Lower leg skin (tissue), 4 donors: ENCODE measurements around the gene KRT76. TPM values are rescaled to one million over a fixed set of nuclear protein-coding genes. Genes with fewer than 3 reads are reported as not detected.

Experiments
- DNase-seq, 2 donors: peaks; one replicate each; pipeline ENCODE4 v3.0.0-alpha.2; 2019; ENCODE audit warnings: low spot score in 2 of 2
- H3K4me3 ChIP-seq: fragments of 200-600 bp; sonication (generic); 2 replicates; pipeline ENCODE4 v1.5.1; 2017; ENCODE audit warnings: mild to moderate bottlenecking, low read depth; ENCODE audit not compliant: poor library complexity, severe bottlenecking
- POLR2A ChIP-seq, 2 donors: fragments of 450-650 bp; IDR thresholded peaks; one replicate each; pipeline ENCODE4 v1.6.1; 2016 to 2017; ENCODE audit warnings: antibody characterized with exemption in 2 of 2, mild to moderate bottlenecking in 1 of 2, moderate library complexity in 1 of 2
- WGBS, 2 donors: methylation state at CpG; one replicate each; pipeline ENCODE4 v1.1.5; 2018; 5-methylcytosine and 5-hydroxymethylcytosine counted together
- intact Hi-C: fragments of 100-400 bp; cut with DNase I; formaldehyde crosslinking; loops from one replicate; pipeline ENCODE4 v1.15.0; 2023; ENCODE audit warnings: low total_unique reads
- total RNA-seq, 4 donors: library from RNA; depleted of rRNA; stranded (reverse); fragments of >200 nt; gene quantifications; one replicate each; pipeline ENCODE4 v1.1.0, GENCODE V29; 2016
- TF ChIP-seq, protein P1 (sequence below), 3 donors: fragments of 450-650 bp; IDR thresholded peaks; one replicate each; pipeline ENCODE4 v1.5.1; 2016; ENCODE audit warnings: antibody characterized with exemption in 3 of 3, mild to moderate bottlenecking in 3 of 3, moderate library complexity in 2 of 3

Gene KRT76
- total RNA-seq, 4 donors from 2014 or later: not detected

DNA sequence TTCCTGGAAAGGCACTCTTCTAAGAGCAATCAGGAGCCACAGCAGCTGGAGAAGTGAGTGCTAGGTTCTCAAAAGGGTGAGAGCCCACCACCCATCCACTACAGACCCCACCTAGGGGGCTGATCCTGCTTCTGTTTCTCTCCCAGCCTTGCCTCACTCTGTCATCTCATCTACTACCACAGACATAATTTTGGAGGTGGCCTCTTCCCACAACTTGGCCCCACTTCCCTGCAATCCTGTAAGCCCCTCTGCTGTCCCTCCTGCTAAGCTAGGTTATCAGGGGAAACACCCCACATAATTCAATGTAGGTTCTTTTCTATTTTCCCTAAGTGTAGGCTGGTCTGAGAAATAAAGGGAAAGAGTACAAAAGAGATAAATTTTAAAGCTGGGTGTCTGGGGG is 16.5 kb downstream of the KRT76 start:
- no peak for DNase-seq
- TF ChIP-seq, protein P1, sequence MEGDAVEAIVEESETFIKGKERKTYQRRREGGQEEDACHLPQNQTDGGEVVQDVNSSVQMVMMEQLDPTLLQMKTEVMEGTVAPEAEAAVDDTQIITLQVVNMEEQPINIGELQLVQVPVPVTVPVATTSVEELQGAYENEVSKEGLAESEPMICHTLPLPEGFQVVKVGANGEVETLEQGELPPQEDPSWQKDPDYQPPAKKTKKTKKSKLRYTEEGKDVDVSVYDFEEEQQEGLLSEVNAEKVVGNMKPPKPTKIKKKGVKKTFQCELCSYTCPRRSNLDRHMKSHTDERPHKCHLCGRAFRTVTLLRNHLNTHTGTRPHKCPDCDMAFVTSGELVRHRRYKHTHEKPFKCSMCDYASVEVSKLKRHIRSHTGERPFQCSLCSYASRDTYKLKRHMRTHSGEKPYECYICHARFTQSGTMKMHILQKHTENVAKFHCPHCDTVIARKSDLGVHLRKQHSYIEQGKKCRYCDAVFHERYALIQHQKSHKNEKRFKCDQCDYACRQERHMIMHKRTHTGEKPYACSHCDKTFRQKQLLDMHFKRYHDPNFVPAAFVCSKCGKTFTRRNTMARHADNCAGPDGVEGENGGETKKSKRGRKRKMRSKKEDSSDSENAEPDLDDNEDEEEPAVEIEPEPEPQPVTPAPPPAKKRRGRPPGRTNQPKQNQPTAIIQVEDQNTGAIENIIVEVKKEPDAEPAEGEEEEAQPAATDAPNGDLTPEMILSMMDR (IDR thresholded peaks at IDR 0.05): no peak
- no peak for TF ChIP-seq POLR2A (IDR thresholded peaks at IDR 0.05)
- H3K4me3 ChIP-seq: no peak overlapping the region
- intact Hi-C loops: no loop called here

DNA sequence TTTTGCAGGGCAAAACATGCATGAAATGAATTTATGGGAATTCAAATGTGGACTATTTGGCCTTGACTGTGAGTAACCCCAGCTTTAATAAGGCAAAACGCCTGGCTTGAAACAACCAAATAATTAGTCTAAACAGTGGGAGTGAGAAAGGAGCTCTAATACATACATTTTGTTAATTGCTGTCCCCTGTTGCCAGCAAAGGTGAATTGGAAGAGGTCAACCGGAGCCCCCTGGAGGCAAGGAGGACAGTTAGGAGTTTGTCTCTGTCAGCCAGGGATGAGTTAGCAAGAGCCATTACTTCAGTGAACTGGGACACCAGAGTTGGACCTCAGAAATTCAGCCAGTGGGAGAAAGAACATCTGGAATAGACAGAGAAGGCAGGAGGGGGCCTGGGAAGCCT is 17.4 kb downstream of the KRT76 start:
- WGBS, 2 donors: 50 to 75% methylated on average over 2 of the region's 2 CpGs
- intact Hi-C loops: no loop called here
- DNase-seq: no peak
- TF ChIP-seq, protein P1 (IDR thresholded peaks at IDR 0.05): no peak
- no peak for TF ChIP-seq POLR2A (IDR thresholded peaks at IDR 0.05)
- no peak overlapping the region for H3K4me3 ChIP-seq

DNA sequence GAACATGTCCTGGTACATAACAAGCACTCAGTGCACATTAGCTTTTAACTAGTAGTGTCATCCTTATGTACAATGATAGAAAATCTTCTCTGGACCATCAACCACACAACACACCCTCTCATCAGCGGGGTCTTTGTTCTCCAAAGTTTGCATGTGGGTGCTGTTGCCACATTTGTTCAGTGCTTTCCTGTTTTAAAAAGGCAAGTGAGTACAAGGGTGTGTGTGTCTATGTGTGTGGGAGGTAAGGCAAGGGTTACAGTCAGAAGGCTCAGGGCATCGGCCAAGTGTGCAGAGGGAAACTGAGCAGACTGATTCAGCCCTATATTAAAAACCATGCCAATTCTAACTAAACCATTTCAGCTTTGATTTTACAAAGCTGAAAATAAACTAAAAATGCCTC is 17.9 kb downstream of the KRT76 start:
- TF ChIP-seq, protein P1 (IDR thresholded peaks at IDR 0.05): no peak
- TF ChIP-seq POLR2A (IDR thresholded peaks at IDR 0.05): no peak
- no peak for DNase-seq
- no peak overlapping the region for H3K4me3 ChIP-seq
- intact Hi-C loops: no loop called here
- WGBS, 2 donors: 25 to 49% methylated on average over 2 of the region's 2 CpGs

DNA sequence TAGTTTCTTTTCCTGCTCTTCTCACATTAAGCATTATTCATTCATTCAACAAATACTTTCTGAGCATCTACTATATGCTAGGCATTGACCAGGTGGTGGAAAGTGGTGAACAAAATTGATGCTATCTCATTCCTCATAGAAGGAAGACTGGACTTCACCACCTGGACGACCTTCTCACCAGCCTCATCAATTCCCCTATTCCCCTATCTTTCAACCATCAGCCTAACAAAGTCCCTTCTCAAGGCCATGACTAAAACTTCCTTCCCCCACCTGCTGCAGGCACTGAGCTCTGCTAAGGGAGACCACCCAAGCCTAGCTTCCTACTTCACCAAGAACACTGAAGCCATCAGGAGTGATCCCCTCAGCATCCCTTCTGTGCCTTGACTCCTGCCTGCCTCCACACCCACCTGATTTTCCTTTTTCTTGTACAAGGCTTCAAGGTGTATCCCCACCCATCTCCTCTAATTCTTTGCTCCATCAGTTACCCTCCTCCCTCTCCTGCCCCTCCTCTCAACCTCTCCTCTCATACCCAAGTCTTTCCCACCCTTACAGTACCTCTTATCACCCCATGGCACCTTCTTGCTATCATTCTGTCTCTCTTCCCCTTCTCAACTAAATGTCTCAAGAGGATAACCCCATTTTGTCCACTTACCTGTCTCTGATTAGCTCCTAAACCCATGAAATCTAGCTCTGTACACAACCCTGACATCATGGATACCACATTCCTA is 19.5 kb downstream of the KRT76 start:
- no peak for DNase-seq
- intact Hi-C loops: no loop called here
- no peak overlapping the region for H3K4me3 ChIP-seq
- 37 to 40% methylated on average over 1 of the region's 1 CpG for WGBS, 2 donors
- no peak for TF ChIP-seq POLR2A (IDR thresholded peaks at IDR 0.05)
- TF ChIP-seq, protein P1 (IDR thresholded peaks at IDR 0.05): no peak

DNA sequence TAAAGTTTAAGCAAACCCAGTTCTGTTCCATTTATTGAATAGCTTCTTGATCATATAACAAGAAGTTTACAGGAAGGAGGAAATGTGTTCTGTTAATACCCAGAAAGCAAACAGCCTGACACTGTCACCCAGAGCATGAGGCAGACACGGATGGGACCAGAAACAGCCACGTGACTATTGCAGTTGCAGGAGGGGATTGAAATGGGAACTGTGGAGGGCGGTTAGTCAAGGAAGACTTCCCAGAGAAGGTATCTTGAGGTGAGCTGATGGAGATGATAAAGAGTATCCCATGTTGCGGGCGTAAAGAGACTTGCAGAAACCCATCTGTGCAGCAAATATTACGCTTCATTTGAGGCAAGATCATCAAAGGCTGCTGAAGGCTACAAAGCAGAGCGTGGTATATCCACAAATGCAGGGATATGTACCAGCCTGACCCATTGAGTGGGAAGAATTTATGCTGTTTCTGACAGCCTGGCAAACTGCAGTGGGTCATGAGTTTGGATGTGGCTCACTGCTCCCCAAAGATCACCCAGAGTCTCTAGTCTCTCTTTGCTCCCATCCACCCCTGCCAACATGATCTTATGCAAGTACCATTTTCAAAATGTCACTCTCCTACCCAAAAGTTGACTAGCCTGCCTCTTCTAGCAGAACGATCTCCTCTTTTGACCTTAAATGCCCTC is 20.7 kb downstream of the KRT76 start:
- 80 to 89% methylated on average over 8 of the region's 8 CpGs for WGBS, 2 donors
- TF ChIP-seq, protein P1 (IDR thresholded peaks at IDR 0.05): no peak
- TF ChIP-seq POLR2A (IDR thresholded peaks at IDR 0.05): no peak
- no peak for DNase-seq
- intact Hi-C loops: no loop called here
- no peak overlapping the region for H3K4me3 ChIP-seq
